PFSK-1 (cell line): Measurements from ENCODE around the gene IDH3A.

ENCODE experiments used
- FOXP2 ChIP-seq: optimal IDR thresholded peaks from 2 replicates; pipeline ENCODE3; 2011; ENCODE audit warnings: borderline replicate concordance, control low read depth, inconsistent platforms; ENCODE audit not compliant: insufficient read depth; ENCODE audit errors: extremely low read length, extremely low read depth
- POLR2AphosphoS5 ChIP-seq: IDR thresholded peaks from 2 replicates; pipeline ENCODE4 v1.6.1; 2012; ENCODE audit warnings: low read depth, mild to moderate bottlenecking, control low read depth, low read length, moderate library complexity
- REST ChIP-seq, 2 experiments: IDR thresholded peaks; 2 replicates each; pipeline versions ENCODE4 v1.6.1 to v1.8.0; 2011 to 2012; ENCODE audit warnings: low read depth in 2 of 2, low read length in 2 of 2, control low read depth in 1 of 2, inconsistent platforms in 1 of 2, mild to moderate bottlenecking in 1 of 2, moderate library complexity in 1 of 2; ENCODE audit not compliant: insufficient read depth in 1 of 2
- SIN3A ChIP-seq: IDR thresholded peaks from 2 replicates; pipeline ENCODE4 v1.6.1; 2012; ENCODE audit warnings: mild to moderate bottlenecking, low read length, moderate library complexity, borderline replicate concordance; ENCODE audit not compliant: insufficient read depth
- TAF1 ChIP-seq: IDR thresholded peaks from 2 replicates; pipeline ENCODE4 v1.6.1; 2012; ENCODE audit warnings: low read length, control low read depth, borderline replicate concordance; ENCODE audit not compliant: insufficient read depth

Gene IDH3A

DNA sequence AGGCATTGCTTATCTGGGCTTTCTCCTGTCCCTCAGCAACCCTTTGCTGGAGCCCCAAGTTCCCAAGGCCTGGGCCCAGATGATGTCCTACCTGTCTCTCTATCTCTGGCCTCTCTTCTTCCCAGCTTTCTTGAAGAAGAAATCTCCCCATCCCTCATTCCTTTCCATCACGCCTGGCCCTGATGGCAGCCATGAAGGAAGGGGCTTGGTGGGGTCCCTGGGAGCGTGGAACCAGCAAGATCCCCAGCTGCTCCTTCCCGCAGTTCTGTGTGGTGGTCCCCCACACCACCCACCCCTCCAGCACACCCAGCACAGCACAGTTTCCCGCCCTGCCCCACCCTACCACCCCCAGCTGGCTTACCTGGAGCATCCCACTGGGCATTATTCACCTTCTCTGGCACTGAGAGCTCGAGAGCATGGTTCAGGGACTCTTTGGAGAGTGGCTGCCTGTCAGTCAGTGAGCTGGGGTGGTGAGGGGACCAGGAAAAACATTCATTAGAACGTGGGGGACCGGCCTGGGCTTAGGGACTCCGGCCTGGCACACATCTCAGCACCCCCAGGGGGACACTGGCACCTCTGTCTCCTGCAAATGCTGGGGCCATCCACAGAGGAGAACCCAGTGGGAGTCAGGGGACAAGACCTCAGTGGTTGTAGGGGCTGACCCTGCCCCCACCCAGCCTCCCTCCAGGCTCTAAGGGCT is 58.6 kb downstream of the IDH3A start:
- TF ChIP-seq FOXP2 (no peak), SIN3A (no peak), TAF1 (no peak), POLR2AphosphoS5 (no peak), REST (IDR thresholded peaks at IDR 0.05; ENCODE audit: insufficient read depth in 1 of 2, low read depth in 2 of 2, low read length in 2 of 2) (no peak)

DNA sequence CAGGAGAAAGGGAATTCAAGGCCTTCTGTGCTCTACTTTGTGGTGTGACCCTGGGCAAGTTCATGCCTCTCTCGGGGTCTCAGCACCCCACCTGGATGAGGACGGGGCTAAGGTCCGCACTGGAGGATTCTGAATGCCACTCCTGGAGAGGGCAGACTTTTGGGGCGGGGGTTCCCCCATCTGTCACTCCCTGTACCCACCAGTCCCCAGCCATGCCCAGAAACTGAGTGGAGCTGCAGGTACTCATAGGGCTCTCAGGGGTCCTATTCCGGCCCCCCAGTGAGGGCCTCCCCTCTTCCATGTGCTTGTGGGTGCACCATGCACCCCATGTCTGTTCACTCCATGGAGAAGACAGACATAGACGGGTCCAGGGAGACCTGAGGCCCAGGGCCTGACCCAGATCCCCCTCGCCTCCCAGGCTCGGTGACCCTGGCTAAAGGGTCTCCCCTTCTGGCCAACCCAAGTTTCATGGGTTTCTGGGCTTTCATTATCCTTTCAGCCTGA is 59.2 kb downstream of the IDH3A start:
- TF ChIP-seq SIN3A, result no peak
- TF ChIP-seq FOXP2, result no peak
- no peak for TF ChIP-seq TAF1
- TF ChIP-seq POLR2AphosphoS5, result no peak
- TF ChIP-seq REST (IDR thresholded peaks at IDR 0.05; ENCODE audit: insufficient read depth in 1 of 2, low read depth in 2 of 2, low read length in 2 of 2), result no peak

DNA sequence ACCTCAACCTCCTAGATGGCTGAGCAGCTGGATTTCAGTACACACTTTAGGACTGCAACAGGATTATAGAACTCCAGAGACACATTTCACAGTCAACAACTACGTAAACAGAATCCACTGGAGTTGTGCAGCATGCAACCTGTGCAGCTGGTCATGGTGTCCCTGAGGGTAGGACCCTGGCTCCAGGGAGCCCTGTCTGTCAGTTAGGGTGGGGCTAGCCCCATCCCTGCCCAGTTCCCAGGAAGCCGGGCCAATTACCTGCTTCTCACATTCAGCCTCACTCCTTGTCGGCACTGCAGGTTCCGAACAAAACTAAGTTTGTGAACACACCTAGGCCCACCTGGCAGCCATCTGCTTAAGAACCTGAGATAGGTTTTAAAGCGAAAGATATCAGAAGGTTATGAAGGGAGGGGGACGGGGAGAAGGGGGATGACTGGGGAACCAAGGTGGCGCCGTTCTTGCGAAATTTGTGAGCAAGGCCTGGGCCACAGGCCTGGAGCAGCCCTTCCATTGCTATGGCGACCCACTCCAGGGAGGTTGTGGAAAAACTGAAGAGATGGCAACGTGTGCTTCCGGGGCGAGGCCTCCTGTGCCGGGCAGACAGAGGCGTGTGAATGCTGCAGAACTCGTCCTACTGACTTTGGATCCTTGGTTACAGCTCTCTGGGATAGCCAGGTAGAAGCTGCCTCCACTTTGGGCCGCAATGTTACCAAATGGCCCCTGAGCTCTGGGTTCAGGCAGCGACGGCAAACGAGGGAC is 59.9 kb downstream of the IDH3A start:
- no peak for TF ChIP-seq POLR2AphosphoS5
- no peak for TF ChIP-seq SIN3A
- no peak for TF ChIP-seq REST (IDR thresholded peaks at IDR 0.05; ENCODE audit: insufficient read depth in 1 of 2, low read depth in 2 of 2, low read length in 2 of 2)
- no peak for TF ChIP-seq FOXP2
- no peak for TF ChIP-seq TAF1

- TF ChIP-seq REST (IDR thresholded peaks at IDR 0.05; ENCODE audit: insufficient read depth in 1 of 2, low read depth in 2 of 2, low read length in 2 of 2), result no peak
- no peak for TF ChIP-seq POLR2AphosphoS5
- no peak for TF ChIP-seq TAF1
- TF ChIP-seq SIN3A, result no peak
- no peak for TF ChIP-seq FOXP2
Measured at GRCh38 chr15:78209646-78210348, 60.6 kb downstream of the IDH3A start.
